ENCODE measurements around the gene ZDHHC8.
A peak's percentile ranks its signal among the peaks of the same experiment; 100 is the strongest.

Gene ZDHHC8

GRCh38 chr22:20126284-20127029 lies 5.1 kb upstream of the ZDHHC8 start:
- Mint-ChIP-seq H3K9me3 (no peaks in the 10 kb centered on the region), H3K4me1 (peaks cover 20 to 28% of the 10 kb centered on the region in 2 donors), H3K27me3 (no peaks in the 10 kb centered on the region), H3K4me3 (no peak overlapping the region), H3K27ac (peak overlapping the region; percentile 34), H3K36me3 (peaks cover 35% of the 10 kb centered on the region in 2 donors)
- ATAC-seq (replicated peaks) (no peak), DNase-seq (no peak)

DNA sequence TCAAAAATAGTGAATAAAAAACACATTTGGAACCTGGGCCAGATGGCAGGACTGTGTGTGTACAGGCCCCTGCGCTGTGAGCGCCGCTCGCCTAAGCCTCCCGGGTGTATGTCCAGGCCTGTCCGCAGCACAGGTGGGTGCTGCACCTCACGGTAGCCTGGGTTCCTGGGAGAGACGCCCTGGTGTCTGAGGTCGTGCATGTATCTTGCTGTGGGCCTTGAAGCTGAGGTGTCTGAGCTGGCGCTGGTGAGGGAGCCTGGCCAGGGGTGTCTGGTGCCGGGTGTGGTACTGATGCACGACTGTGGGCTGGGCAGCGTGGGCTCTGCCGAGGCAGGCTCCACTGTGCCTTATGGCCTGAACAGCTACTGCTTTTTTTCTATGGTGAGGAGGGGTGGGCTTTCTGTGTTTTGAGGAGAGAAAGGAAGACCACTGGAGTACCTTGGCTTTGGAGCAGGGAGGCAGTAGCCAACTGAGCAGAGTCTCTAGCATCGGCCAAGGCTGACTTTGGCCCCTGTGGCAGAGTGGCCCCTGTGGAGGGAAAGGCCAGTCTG lies 4.2 kb upstream of the ZDHHC8 start:
- Mint-ChIP-seq H3K36me3 (peaks cover 27 to 30% of the 10 kb centered on the region in 2 donors), H3K27me3 (no peaks in the 10 kb centered on the region), H3K4me3 (no peak overlapping the region), H3K27ac (no peak overlapping the region), H3K4me1 (peaks cover 13 to 19% of the 10 kb centered on the region in 2 donors), H3K9me3 (no peaks in the 10 kb centered on the region)
- no peak for DNase-seq
- no peak for ATAC-seq (replicated peaks)

DNA sequence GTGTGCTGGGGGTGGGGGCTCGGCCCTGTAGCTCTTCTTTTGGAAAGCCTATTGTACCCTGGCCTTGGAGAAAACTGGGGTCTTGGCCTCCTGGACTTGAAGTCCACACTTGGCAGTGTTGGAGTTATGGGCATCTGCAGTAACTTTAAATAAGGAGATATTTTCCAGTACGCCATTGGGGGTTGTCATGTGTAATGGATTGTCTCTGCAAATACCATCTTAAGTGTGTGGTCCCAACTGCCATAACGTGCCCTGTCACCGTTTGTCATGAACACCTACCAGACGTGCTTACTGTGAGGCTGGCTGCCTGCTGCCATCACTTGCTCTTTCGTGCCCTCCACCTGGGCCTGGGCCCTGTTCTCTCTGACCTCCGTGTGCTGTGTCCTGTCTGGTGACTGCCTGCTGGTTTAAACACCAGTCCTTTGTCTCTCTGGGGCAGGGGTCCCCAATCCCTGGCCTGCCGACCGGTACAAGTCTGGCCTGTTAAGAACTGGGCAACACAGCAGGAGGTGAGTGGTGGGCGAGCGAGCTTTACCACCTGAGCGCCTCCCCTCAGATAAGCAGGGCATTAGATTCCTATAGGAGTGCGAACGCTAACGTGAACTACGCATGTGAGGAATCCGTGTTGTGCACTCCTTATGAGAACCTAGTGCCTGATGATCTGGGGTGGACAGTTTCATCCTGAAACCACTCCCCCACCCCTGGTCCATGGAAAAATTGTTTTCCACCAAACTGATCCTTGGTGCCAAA lies 3.6 kb upstream of the ZDHHC8 start:
- H3K27me3 Mint-ChIP-seq: no peaks in the 10 kb centered on the region
- ATAC-seq (replicated peaks): no peak
- H3K4me3 Mint-ChIP-seq: no peak overlapping the region
- peak overlapping the region; percentile 76 for H3K27ac Mint-ChIP-seq
- no peaks in the 10 kb centered on the region for H3K9me3 Mint-ChIP-seq
- no peak for DNase-seq
- peaks cover 10 to 20% of the 10 kb centered on the region in 2 donors for H3K4me1 Mint-ChIP-seq
- peaks cover 24% of the 10 kb centered on the region in 2 donors for H3K36me3 Mint-ChIP-seq

GRCh38 chr22:20128619-20128901 lies 3.0 kb upstream of the ZDHHC8 start:
- Mint-ChIP-seq H3K9me3 (no peaks in the 10 kb centered on the region), H3K36me3 (peaks cover 20 to 23% of the 10 kb centered on the region in 2 donors), H3K27ac (no peak overlapping the region), H3K4me1 (peaks cover 10 to 25% of the 10 kb centered on the region in 2 donors), H3K4me3 (no peak overlapping the region), H3K27me3 (no peaks in the 10 kb centered on the region)
- no peak for ATAC-seq (replicated peaks)
- no peak for DNase-seq

DNA sequence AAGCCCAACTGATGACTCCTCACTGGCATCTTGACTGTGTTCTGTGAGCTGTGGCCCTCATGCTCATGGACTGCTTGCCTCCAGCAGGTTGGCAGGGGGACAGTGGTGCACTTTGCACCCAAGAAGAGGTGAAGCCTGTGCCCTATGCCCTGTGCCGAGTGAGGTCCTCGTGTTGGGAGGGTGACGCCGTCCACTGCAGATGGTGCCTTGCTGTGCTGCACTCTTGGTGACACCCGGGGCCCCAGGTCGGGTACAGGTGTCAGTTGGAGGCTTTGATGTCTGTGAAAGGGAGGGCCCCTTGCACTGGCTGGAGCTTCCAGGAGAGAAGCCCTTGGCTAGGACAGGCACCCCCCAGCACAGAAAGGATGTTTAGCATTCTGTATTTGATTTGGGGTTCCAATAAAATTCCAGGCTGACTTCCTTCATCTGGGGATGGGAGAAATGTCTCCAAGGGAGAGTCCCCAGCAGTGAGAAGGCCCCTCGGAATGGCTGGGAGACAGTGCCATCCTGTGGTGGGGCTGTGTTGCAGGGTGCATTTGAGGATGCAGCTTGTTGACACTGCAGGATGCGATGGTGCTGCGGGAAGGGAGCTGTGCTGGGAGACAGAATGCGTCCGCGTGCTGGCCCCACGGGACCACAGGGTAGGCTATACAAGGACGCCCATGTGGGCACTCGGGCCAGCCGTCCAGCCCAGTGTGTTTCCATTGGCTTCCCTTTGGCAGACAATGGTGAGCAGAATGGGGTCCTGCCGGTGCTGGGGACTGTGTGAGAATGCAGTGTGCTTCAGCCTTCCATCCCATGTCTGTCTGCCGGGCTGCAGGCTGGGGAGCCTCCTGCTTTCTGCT lies 2.5 kb upstream of the ZDHHC8 start:
- DNase-seq (no peak), ATAC-seq (replicated peaks) (no peak)
- Mint-ChIP-seq H3K9me3 (no peaks in the 10 kb centered on the region), H3K27ac (peak overlapping the region; percentile 42), H3K27me3 (no peaks in the 10 kb centered on the region), H3K36me3 (peaks cover 16 to 19% of the 10 kb centered on the region in 2 donors), H3K4me1 (peaks cover 12 to 26% of the 10 kb centered on the region in 2 donors), H3K4me3 (no peak overlapping the region)

DNA sequence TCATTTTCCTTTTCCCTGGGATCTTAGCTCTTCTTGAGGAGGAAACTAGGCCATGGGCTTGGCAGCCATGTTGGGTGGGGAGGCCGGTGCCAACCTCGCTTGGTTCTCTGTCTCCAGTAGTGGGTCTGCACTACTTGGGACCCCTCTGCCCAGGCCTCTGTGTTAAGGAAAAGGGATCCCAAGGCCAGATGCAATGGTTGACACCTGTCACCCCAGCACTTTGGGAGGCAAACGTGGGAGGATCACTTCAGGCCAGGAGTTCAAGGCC lies 1.9 kb upstream of the ZDHHC8 start:
- ATAC-seq (replicated peaks): no peak
- no peaks in the 10 kb centered on the region for H3K9me3 Mint-ChIP-seq
- H3K36me3 Mint-ChIP-seq: peaks cover 13 to 18% of the 10 kb centered on the region in 2 donors
- H3K4me1 Mint-ChIP-seq: peaks cover 14 to 30% of the 10 kb centered on the region in 2 donors
- H3K27ac Mint-ChIP-seq: no peak overlapping the region
- DNase-seq: no peak
- no peaks in the 10 kb centered on the region for H3K27me3 Mint-ChIP-seq
- H3K4me3 Mint-ChIP-seq: no peak overlapping the region

GRCh38 chr22:20130319-20130718 lies 1.3 kb upstream of the ZDHHC8 start:
- H3K9me3 Mint-ChIP-seq: no peaks in the 10 kb centered on the region
- H3K4me1 Mint-ChIP-seq: peaks cover 15 to 36% of the 10 kb centered on the region in 2 donors
- no peak for DNase-seq
- peaks cover 11 to 12% of the 10 kb centered on the region in 2 donors for H3K36me3 Mint-ChIP-seq
- ATAC-seq (replicated peaks): no peak
- H3K27me3 Mint-ChIP-seq: no peaks in the 10 kb centered on the region
- H3K27ac Mint-ChIP-seq: peak overlapping the region; percentile 51
- H3K4me3 Mint-ChIP-seq: peak overlapping the region; percentile 48 to 73

GRCh38 chr22:20130731-20131596 lies 640 bp upstream of the ZDHHC8 start:
- no peaks in the 10 kb centered on the region for H3K9me3 Mint-ChIP-seq
- H3K4me3 Mint-ChIP-seq: peak overlapping the region; percentile 73 to 76
- H3K36me3 Mint-ChIP-seq: peaks cover 7 to 9% of the 10 kb centered on the region in 2 donors
- DNase-seq: peak; percentile 62
- no peaks in the 10 kb centered on the region for H3K27me3 Mint-ChIP-seq
- H3K4me1 Mint-ChIP-seq: peaks cover 17 to 43% of the 10 kb centered on the region in 2 donors
- ATAC-seq (replicated peaks): peak; percentile 74 to 83
- no peak overlapping the region for H3K27ac Mint-ChIP-seq

- ATAC-seq (replicated peaks) (peak; percentile 9 to 10), DNase-seq (no peak)
- Mint-ChIP-seq H3K4me3 (peak overlapping the region; percentile 80 to 86), H3K27me3 (no peaks in the 10 kb centered on the region), H3K9me3 (no peaks in the 10 kb centered on the region), H3K4me1 (peaks cover 23 to 54% of the 10 kb centered on the region in 2 donors), H3K36me3 (peaks cover 3 to 8% of the 10 kb centered on the region in 2 donors), H3K27ac (peak overlapping the region; percentile 79)
Observed at GRCh38 chr22:20131859-20132685, 468 bp downstream of the ZDHHC8 start.

DNA sequence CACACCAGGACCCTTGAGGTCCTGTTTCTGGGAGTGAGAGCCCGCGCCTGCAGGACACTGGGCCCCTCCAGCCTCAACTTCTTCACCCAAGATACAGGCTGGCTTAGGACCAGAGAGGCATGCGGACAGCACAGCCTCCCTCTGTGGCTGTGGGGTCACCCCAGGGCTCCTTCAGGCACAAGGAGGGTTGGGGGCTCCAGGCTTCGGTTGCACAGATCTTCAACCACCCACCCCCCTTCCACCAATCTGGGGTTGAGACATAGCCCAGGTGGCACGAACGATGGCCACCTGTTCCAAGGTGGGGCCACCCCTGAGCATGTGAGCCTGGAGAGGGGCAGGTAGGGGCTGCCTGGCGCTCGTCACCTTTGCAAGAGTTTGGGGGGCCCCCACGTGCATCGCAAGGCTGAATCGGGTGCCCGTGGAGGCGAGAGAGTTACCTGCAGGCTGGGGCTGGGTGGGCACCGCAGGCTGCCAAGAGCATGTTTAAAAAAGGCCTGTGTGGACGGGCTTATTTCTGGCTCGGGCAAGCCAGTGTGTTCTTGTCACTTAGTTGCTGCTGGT lies 1.2 kb downstream of the ZDHHC8 start:
- peaks cover 26 to 61% of the 10 kb centered on the region in 2 donors for H3K4me1 Mint-ChIP-seq
- H3K9me3 Mint-ChIP-seq: no peaks in the 10 kb centered on the region
- H3K4me3 Mint-ChIP-seq: peak overlapping the region; percentile 80 to 86
- DNase-seq: no peak
- H3K36me3 Mint-ChIP-seq: peaks cover 3 to 4% of the 10 kb centered on the region in 2 donors
- H3K27me3 Mint-ChIP-seq: no peaks in the 10 kb centered on the region
- ATAC-seq (replicated peaks): no peak
- peak overlapping the region; percentile 79 for H3K27ac Mint-ChIP-seq

GRCh38 chr22:20133930-20134549 lies 2.4 kb downstream of the ZDHHC8 start:
- Mint-ChIP-seq H3K27me3 (no peaks in the 10 kb centered on the region), H3K27ac (peak overlapping the region; percentile 42), H3K4me3 (peak overlapping the region; percentile 36 to 46), H3K9me3 (no peaks in the 10 kb centered on the region), H3K4me1 (peaks cover 33 to 69% of the 10 kb centered on the region in 2 donors), H3K36me3 (peaks cover 0 to 4% of the 10 kb centered on the region in 2 donors)
- DNase-seq: no peak
- ATAC-seq (replicated peaks): no peak

- H3K9me3 Mint-ChIP-seq: no peaks in the 10 kb centered on the region
- H3K4me1 Mint-ChIP-seq: peaks cover 32 to 69% of the 10 kb centered on the region in 2 donors
- no peaks in the 10 kb centered on the region for H3K27me3 Mint-ChIP-seq
- ATAC-seq (replicated peaks) (no peak), DNase-seq (no peak)
- no peak overlapping the region for H3K4me3 Mint-ChIP-seq
- H3K27ac Mint-ChIP-seq: no peak overlapping the region
- H3K36me3 Mint-ChIP-seq: peaks cover 3 to 12% of the 10 kb centered on the region in 2 donors
Observed at GRCh38 chr22:20135265-20135664, 3.7 kb downstream of the ZDHHC8 start.
